ENCODE data around the gene CEP135.
"Not testable (repeated sequence)": the region's sequence is repeated elsewhere in the genome, so short reads cannot be mapped to it uniquely, and the experiment has no call there.

CEP135 gene

GRCh38 chr4:55955710-55956109 lies 7.0 kb downstream of the CEP135 start:
- TF ChIP-seq CTCF (IDR thresholded peaks at IDR 0.05; ENCODE audit: low read depth, low read length) = no peak
- DNase-seq (ENCODE audit: extremely low read depth, low read depth) = no peak

GRCh38 chr4:55959655-55960054 lies 10.9 kb downstream of the CEP135 start:
- no peak for DNase-seq (ENCODE audit: extremely low read depth, low read depth)
- no peak for TF ChIP-seq CTCF (IDR thresholded peaks at IDR 0.05; ENCODE audit: low read depth, low read length)

- no peak for TF ChIP-seq CTCF (IDR thresholded peaks at IDR 0.05; ENCODE audit: low read depth, low read length)
Measured at GRCh38 chr4:55964046-55964445, 15.3 kb downstream of the CEP135 start.

GRCh38 chr4:55965585-55965984 lies 16.8 kb downstream of the CEP135 start:
- TF ChIP-seq CTCF (IDR thresholded peaks at IDR 0.05; ENCODE audit: low read depth, low read length) = no peak
- no peak for DNase-seq (ENCODE audit: extremely low read depth, low read depth)

More at GRCh38 chr4:55964046-55964445, 15.3 kb downstream of the CEP135 start:
- DNase-seq (ENCODE audit: extremely low read depth, low read depth) = no peak

GRCh38 chr4:55966324-55966723 lies 17.6 kb downstream of the CEP135 start:
- not testable (repeated sequence) for DNase-seq (ENCODE audit: extremely low read depth, low read depth)

GRCh38 chr4:55967376-55967775 lies 18.6 kb downstream of the CEP135 start:
- DNase-seq (ENCODE audit: extremely low read depth, low read depth) = no peak
- no peak for TF ChIP-seq CTCF (IDR thresholded peaks at IDR 0.05; ENCODE audit: low read depth, low read length)

- TF ChIP-seq CTCF (IDR thresholded peaks at IDR 0.05; ENCODE audit: low read depth, low read length) = no peak
- DNase-seq (ENCODE audit: extremely low read depth, low read depth) = no peak
Measured at GRCh38 chr4:55973650-55974049, 24.9 kb downstream of the CEP135 start.

- no peak for TF ChIP-seq CTCF (IDR thresholded peaks at IDR 0.05; ENCODE audit: low read depth, low read length)
- DNase-seq (ENCODE audit: extremely low read depth, low read depth) = no peak
Measured at GRCh38 chr4:55977811-55978210, 29.1 kb downstream of the CEP135 start.

Data from AG09319 (cell line).